Activated CD8-positive, alpha-beta T cell treated with anti-CD3 and anti-CD28 coated beads, Interleukin-2, amount 10 ng/mL, durations not matched to agents 7 days and 5 days (primary cell): ENCODE data around the gene KRTAP5-11. TPM values are rescaled to one million over a fixed set of nuclear protein-coding genes. Genes with fewer than 3 reads are reported as not detected.
"Not testable (repeated sequence)": the region's sequence is repeated elsewhere in the genome, so short reads cannot be mapped to it uniquely, and the experiment has no call there.

ENCODE experiments used
- ATAC-seq: fragments of 150-1000 bp; cut with Tn5 transposase; one replicate; pipeline ENCODE4 v1.10.0; 2021; ENCODE audit warnings: moderate library complexity
- CTCF ChIA-PET: fragments of 350-600 bp; sonication (Branson Sonifier 250); formaldehyde crosslinking; loops from one replicate; lab custom pipeline; 2021; ENCODE audit warnings: antibody characterized with exemption; lab: Charles Lee
- POLR2A ChIA-PET: fragments of 350-600 bp; sonication (Branson Sonifier 250); formaldehyde crosslinking; loops from one replicate; lab custom pipeline; 2021; ENCODE audit warnings: antibody characterized with exemption; lab: Charles Lee
- DNase-seq: peaks from one replicate; pipeline ENCODE4 v3.0.0-alpha.2; 2020
- H3K27ac Mint-ChIP-seq: one replicate; pipeline ENCODE4 v1.8.0; 2021; ENCODE audit warnings: mild to moderate bottlenecking, mixed read lengths
- H3K27me3 Mint-ChIP-seq: one replicate; pipeline ENCODE4 v1.8.0; 2021; ENCODE audit warnings: low read depth, mixed read lengths
- H3K36me3 Mint-ChIP-seq: one replicate; pipeline ENCODE4 v1.8.0; 2021; ENCODE audit warnings: low read depth, mixed read lengths
- H3K4me1 Mint-ChIP-seq: one replicate; pipeline ENCODE4 v1.8.0; 2021; ENCODE audit warnings: low read depth, mixed read lengths
- H3K4me3 Mint-ChIP-seq: one replicate; pipeline ENCODE4 v1.8.0; 2021; ENCODE audit warnings: mild to moderate bottlenecking, mixed read lengths
- H3K9me3 Mint-ChIP-seq: one replicate; pipeline ENCODE4 v1.8.0; 2022; ENCODE audit warnings: mixed read lengths; ENCODE audit not compliant: insufficient read depth
- total RNA-seq, 2 experiments: library from RNA; stranded (reverse); gene quantifications; one replicate each; pipeline ENCODE4 v1.2.3, GENCODE V29; 2021

The KRTAP5-11 gene, protein sequence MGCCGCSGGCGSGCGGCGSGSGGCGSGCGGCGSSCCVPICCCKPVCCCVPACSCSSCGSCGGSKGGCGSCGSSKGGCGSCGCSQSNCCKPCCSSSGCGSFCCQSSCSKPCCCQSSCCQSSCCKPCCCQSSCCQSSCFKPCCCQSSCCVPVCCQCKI
- not detected for total RNA-seq

DNA sequence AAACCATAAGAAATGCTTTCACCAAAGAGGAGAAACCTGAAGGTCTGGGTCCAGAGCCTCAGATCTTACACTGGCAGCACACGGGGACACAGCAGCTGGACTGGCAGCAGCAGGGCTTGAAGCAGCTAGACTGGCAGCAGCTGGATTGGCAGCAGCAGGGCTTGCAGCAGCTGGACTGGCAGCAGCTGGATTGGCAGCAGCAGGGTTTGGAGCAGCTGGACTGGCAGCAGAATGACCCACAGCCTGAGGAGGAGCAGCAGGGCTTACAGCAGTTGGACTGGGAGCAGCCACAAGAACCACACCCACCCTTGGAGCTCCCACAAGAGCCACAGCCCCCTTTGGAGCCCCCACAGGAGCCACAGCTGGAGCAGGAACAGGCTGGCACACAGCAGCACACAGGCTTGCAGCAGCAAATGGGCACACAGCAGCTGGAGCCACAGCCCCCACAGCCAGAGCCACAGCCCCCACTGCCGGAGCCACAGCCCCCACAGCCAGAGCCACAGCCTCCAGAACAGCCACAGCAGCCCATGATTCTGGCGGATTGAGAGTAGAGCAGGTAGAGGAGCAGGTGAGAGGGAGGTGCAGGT is at the start of gene KRTAP5-11:
KRTAP5-11 (minus strand) TSS at position 567 of the 587 bp plus-strand sequence; CDS start at position 529, 38 bp downstream.
- Mint-ChIP-seq H3K27me3 (peaks cover 2% of the 10 kb centered on the region), H3K36me3 (no peaks in the 10 kb centered on the region), H3K27ac (no peak within 1 kb of the TSS), H3K4me1 (peaks cover 2% of the 10 kb centered on the region), H3K4me3 (no peak within 1 kb of the TSS), H3K9me3 (no peaks in the 10 kb centered on the region)
- ChIA-PET CTCF (no interaction called here), POLR2A (no interaction called here)
- no peak for ATAC-seq
- DNase-seq: no peak

DNA sequence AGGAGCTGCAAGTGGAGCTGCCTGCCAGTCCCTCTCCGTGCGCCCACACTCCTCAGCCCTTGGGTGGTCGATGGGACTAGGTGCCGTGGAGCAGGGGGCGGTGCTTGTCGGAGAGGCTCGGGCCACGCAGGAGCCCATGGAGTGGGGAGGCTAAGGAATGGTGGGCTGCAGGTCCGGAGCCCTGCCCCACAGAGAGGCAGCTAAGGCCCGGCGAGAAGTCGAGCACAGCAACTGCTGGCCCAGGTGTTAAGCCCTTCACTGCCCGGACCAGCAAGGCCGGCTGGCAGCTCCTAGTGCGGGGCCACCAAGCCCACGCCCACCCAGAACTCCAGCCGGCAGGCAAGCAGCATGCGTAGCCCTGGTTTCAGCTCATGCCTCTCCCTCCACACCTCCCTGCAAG is 48.9 kb upstream of the KRTAP5-11 start:
- H3K4me3 Mint-ChIP-seq, CTCF ChIA-PET: not testable (repeated sequence)

GRCh38 chr11:71630071-71630470 is 47.4 kb upstream of the KRTAP5-11 start:
- H3K4me1 Mint-ChIP-seq, ATAC-seq, CTCF ChIA-PET, POLR2A ChIA-PET, H3K36me3 Mint-ChIP-seq, H3K9me3 Mint-ChIP-seq, H3K4me3 Mint-ChIP-seq, H3K27ac Mint-ChIP-seq: not testable (repeated sequence)
- peak; percentile 30 for DNase-seq
- H3K27me3 Mint-ChIP-seq: peaks cover 10% of the 10 kb centered on the region

More for the DNA sequence above, 48.9 kb upstream of the KRTAP5-11 start:
- peaks cover 12% of the 10 kb centered on the region for H3K27me3 Mint-ChIP-seq
- H3K27ac Mint-ChIP-seq, DNase-seq, H3K4me1 Mint-ChIP-seq, H3K9me3 Mint-ChIP-seq, POLR2A ChIA-PET, ATAC-seq, H3K36me3 Mint-ChIP-seq: not testable (repeated sequence)

DNA sequence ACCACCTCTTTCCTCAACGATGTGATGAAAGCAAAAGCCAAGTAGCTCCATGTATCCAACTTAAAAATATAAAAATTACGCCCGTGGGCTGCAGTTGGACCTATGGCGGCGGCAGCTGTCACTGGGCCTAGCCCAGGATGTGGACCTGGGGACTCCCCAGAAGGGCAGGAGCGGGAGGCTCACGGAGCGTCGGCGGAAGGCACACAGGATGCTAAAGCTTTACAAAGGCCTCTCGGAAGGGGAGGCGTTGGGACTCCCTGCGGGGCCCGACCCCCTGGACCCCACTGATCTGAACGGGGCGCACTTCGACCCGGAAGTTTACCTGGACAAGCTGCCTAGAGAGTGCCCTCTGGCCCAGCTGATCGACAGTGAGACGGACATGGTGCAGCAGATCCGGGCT is 46.3 kb upstream of the KRTAP5-11 start:
- CTCF ChIA-PET: not testable (repeated sequence)

DNA sequence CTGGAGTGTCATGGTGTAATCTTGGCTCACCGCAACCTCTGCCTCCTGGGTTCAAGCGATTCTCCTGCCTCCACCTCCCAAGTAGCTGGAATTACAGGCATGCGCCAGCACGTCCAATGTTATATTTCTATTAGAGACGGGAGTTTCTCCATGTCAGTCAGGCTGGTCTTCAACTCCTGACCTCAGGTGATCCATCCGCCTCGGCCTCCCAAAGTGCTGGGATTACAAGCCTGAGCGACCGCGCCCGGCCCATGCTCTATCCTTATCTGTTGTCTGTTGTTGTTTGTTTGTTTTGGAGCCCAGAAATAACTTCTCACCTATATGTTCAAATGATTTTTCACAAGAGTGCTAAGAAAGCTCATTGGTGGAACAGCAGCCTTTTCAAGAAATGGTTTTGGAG is 40.6 kb upstream of the KRTAP5-11 start:
- H3K27me3 Mint-ChIP-seq, ATAC-seq, H3K36me3 Mint-ChIP-seq, H3K27ac Mint-ChIP-seq, H3K4me1 Mint-ChIP-seq, CTCF ChIA-PET, H3K4me3 Mint-ChIP-seq, POLR2A ChIA-PET, H3K9me3 Mint-ChIP-seq, DNase-seq: not testable (repeated sequence)

More for the DNA sequence above, 46.3 kb upstream of the KRTAP5-11 start:
- POLR2A ChIA-PET, H3K9me3 Mint-ChIP-seq, DNase-seq, H3K27ac Mint-ChIP-seq, ATAC-seq, H3K4me1 Mint-ChIP-seq, H3K4me3 Mint-ChIP-seq, H3K36me3 Mint-ChIP-seq: not testable (repeated sequence)
- peaks cover 11% of the 10 kb centered on the region for H3K27me3 Mint-ChIP-seq

- CTCF ChIA-PET: interaction anchor here (0.7 kb wide), 1 partner anchor 262 kb away, joined by 3 read pairs; no protein-coding TSS in a partner anchor
- H3K36me3 Mint-ChIP-seq, ATAC-seq, POLR2A ChIA-PET, H3K4me1 Mint-ChIP-seq, H3K9me3 Mint-ChIP-seq, H3K27ac Mint-ChIP-seq, H3K27me3 Mint-ChIP-seq, H3K4me3 Mint-ChIP-seq, DNase-seq: not testable (repeated sequence)
Measured at GRCh38 chr11:71622561-71622960, 39.9 kb upstream of the KRTAP5-11 start.

DNA sequence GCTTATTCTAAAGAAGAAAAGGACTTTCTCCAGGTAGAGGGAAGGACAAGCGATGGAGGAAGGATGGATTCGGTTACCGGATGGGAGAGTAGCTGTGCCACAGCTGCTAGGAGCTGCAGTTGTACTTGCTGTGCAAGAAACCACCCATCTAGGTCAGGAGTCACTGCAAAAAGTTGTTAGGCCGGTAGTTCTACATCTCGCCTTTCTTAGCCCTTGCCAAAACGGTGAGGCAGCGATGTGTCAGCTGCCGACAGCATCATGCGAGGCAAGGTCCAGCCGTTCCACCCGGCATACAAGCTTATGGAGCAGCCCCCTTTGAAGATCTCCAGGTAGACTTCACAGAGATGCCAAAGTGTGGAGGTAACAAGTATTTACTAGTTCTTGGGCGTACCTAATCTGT is 32.3 kb upstream of the KRTAP5-11 start:
- POLR2A ChIA-PET, CTCF ChIA-PET, H3K27ac Mint-ChIP-seq, H3K27me3 Mint-ChIP-seq, DNase-seq, H3K4me1 Mint-ChIP-seq, ATAC-seq, H3K4me3 Mint-ChIP-seq, H3K36me3 Mint-ChIP-seq, H3K9me3 Mint-ChIP-seq: not testable (repeated sequence)

DNA sequence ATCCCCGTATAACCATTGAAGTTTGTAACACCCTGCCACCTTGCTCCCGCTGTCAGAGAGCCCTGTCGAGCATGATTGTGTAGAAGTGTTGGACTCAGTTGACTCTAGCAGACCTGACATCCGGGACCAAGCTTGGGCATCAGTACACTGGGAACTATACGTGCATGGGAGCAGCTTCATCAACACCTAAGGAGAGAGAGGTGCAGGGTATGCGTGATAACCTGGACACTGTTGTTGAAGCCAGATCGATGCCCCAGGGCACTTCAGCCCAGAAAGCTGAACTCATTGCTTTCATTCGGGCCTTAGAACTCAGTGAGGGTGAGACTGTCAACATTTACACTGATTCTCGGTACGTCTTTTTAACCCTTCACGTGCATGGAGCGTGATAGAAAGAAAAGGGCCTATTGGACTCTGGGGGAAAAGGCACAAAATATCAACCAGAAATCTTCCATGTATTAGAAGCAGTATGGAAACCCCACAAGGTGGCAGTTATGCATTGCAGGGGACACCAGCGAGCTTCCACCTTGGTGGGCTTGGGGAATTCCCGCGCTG is 31.8 kb upstream of the KRTAP5-11 start:
- H3K9me3 Mint-ChIP-seq, H3K36me3 Mint-ChIP-seq, POLR2A ChIA-PET, CTCF ChIA-PET, H3K4me3 Mint-ChIP-seq, H3K27me3 Mint-ChIP-seq, H3K27ac Mint-ChIP-seq, DNase-seq, ATAC-seq, H3K4me1 Mint-ChIP-seq: not testable (repeated sequence)

DNA sequence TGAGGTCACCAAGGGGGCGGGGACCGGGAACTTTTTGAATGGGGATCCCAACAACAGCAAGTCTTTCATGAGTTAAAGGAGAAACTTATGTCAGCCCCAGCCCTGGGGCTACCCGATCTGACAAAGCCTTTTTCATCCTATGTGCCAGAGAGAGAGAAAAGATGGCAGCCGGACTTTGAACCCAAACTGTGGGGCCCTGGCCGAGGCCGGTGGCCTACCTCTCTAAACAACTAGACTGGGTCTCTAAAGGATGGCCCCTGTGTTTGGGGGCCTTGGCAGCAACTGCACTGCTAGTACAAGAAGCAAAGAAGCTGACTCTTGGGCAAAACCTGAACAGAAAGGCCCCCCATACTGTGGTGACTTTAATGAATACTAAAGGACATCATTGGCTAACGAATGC is 31.3 kb upstream of the KRTAP5-11 start:
- DNase-seq, H3K27me3 Mint-ChIP-seq, H3K4me1 Mint-ChIP-seq, H3K9me3 Mint-ChIP-seq, POLR2A ChIA-PET, H3K27ac Mint-ChIP-seq, ATAC-seq, H3K36me3 Mint-ChIP-seq, CTCF ChIA-PET, H3K4me3 Mint-ChIP-seq: not testable (repeated sequence)

- DNase-seq, H3K4me3 Mint-ChIP-seq, CTCF ChIA-PET, ATAC-seq, H3K27ac Mint-ChIP-seq, H3K4me1 Mint-ChIP-seq, H3K36me3 Mint-ChIP-seq, POLR2A ChIA-PET, H3K9me3 Mint-ChIP-seq: not testable (repeated sequence)
- peaks cover 15% of the 10 kb centered on the region for H3K27me3 Mint-ChIP-seq
Measured at GRCh38 chr11:71611218-71611910, 28.7 kb upstream of the KRTAP5-11 start.

GRCh38 chr11:71608272-71608671 is 25.6 kb upstream of the KRTAP5-11 start:
- ATAC-seq, POLR2A ChIA-PET, H3K4me1 Mint-ChIP-seq: not testable (repeated sequence)

More at GRCh38 chr11:71608272-71608671, 25.6 kb upstream of the KRTAP5-11 start:
- peaks cover 18% of the 10 kb centered on the region for H3K27me3 Mint-ChIP-seq
- CTCF ChIA-PET, DNase-seq, H3K36me3 Mint-ChIP-seq, H3K27ac Mint-ChIP-seq, H3K9me3 Mint-ChIP-seq, H3K4me3 Mint-ChIP-seq: not testable (repeated sequence)
